Activated CD4-positive, alpha-beta T cell treated with anti-CD3 and anti-CD28 coated beads, Interleukin-2, amount 50 U/mL, for 16 hours (primary cell): ENCODE measurements around the gene TSPEAR.

Source experiments
- DNase-seq: peaks from one replicate; pipeline ENCODE4 v3.0.0-alpha.2; 2020

Gene TSPEAR

GRCh38 chr21:44524414-44525371, 186.7 kb downstream of the TSPEAR start:
- no peak for DNase-seq

- no peak for DNase-seq
These were observed 187.6 kb downstream of the TSPEAR start for GRCh38 chr21:44523567-44524413.

- DNase-seq, result no peak
These were observed 188.6 kb downstream of the TSPEAR start for GRCh38 chr21:44522753-44523204.

- no peak for DNase-seq
These were observed 189.2 kb downstream of the TSPEAR start for GRCh38 chr21:44521928-44522752.

GRCh38 chr21:44521301-44521927, 190.0 kb downstream of the TSPEAR start:
- no peak for DNase-seq

- DNase-seq, result no peak
These were observed 190.8 kb downstream of the TSPEAR start for GRCh38 chr21:44520326-44521300.

GRCh38 chr21:44519346-44520325, 191.7 kb downstream of the TSPEAR start:
- no peak for DNase-seq

GRCh38 chr21:44518686-44519085, 192.7 kb downstream of the TSPEAR start:
- no peak for DNase-seq

- DNase-seq, result peak; percentile 23
These were observed 194.0 kb downstream of the TSPEAR start for GRCh38 chr21:44517175-44517899.

- DNase-seq, result no peak
These were observed 194.6 kb downstream of the TSPEAR start for GRCh38 chr21:44516828-44517174.

GRCh38 chr21:44516342-44516741, 195.0 kb downstream of the TSPEAR start:
- no peak for DNase-seq

- DNase-seq, result no peak
These were observed 195.8 kb downstream of the TSPEAR start for GRCh38 chr21:44515359-44516165.

- no peak for DNase-seq
These were observed 196.5 kb downstream of the TSPEAR start for GRCh38 chr21:44514746-44515358.

GRCh38 chr21:44514218-44514520, 197.2 kb downstream of the TSPEAR start:
- no peak for DNase-seq

- DNase-seq, result no peak
These were observed 197.8 kb downstream of the TSPEAR start for GRCh38 chr21:44513389-44514217.

- no peak for DNase-seq
These were observed 198.6 kb downstream of the TSPEAR start for GRCh38 chr21:44512496-44513388.
